ENCODE results near the gene DYNC1I2.
"Not testable (repeated sequence)": the region's sequence is repeated elsewhere in the genome, so short reads cannot be mapped to it uniquely, and the experiment has no call there.

GRCh38 chr2:171761176-171761575 is 73.9 kb downstream of the DYNC1I2 start:
- TF ChIP-seq ZNF311 (tag by site-specific recombination; IDR thresholded peaks at IDR 0.05; ENCODE audit: borderline replicate concordance); ZSCAN16 (tag by site-specific recombination; IDR thresholded peaks at IDR 0.05); CTCF (tag by site-specific recombination; IDR thresholded peaks at IDR 0.05); TSHZ1 (tag by site-specific recombination; IDR thresholded peaks at IDR 0.05; ENCODE audit: borderline replicate concordance); ZNF350 (tag by site-specific recombination; IDR thresholded peaks at IDR 0.05); KLF10 (tag by site-specific recombination; IDR thresholded peaks at IDR 0.05); TRIM28 (IDR thresholded peaks at IDR 0.05; ENCODE audit: borderline replicate concordance, low read length); TCF7L2 (IDR thresholded peaks at IDR 0.05; ENCODE audit: borderline replicate concordance, low read depth, low read length): not testable (repeated sequence)
- TF ChIP-seq, protein P1, sequence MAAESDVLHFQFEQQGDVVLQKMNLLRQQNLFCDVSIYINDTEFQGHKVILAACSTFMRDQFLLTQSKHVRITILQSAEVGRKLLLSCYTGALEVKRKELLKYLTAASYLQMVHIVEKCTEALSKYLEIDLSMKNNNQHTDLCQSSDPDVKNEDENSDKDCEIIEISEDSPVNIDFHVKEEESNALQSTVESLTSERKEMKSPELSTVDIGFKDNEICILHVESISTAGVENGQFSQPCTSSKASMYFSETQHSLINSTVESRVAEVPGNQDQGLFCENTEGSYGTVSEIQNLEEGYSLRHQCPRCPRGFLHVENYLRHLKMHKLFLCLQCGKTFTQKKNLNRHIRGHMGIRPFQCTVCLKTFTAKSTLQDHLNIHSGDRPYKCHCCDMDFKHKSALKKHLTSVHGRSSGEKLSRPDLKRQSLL (tag by site-specific recombination; IDR thresholded peaks at IDR 0.05) = not testable (repeated sequence)
- TF ChIP-seq, protein P2, sequence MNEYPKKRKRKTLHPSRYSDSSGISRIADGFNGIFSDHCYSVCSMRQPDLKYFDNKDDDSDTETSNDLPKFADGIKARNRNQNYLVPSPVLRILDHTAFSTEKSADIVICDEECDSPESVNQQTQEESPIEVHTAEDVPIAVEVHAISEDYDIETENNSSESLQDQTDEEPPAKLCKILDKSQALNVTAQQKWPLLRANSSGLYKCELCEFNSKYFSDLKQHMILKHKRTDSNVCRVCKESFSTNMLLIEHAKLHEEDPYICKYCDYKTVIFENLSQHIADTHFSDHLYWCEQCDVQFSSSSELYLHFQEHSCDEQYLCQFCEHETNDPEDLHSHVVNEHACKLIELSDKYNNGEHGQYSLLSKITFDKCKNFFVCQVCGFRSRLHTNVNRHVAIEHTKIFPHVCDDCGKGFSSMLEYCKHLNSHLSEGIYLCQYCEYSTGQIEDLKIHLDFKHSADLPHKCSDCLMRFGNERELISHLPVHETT (tag by site-specific recombination; IDR thresholded peaks at IDR 0.05) = not testable (repeated sequence)
- TF ChIP-seq, protein P3, sequence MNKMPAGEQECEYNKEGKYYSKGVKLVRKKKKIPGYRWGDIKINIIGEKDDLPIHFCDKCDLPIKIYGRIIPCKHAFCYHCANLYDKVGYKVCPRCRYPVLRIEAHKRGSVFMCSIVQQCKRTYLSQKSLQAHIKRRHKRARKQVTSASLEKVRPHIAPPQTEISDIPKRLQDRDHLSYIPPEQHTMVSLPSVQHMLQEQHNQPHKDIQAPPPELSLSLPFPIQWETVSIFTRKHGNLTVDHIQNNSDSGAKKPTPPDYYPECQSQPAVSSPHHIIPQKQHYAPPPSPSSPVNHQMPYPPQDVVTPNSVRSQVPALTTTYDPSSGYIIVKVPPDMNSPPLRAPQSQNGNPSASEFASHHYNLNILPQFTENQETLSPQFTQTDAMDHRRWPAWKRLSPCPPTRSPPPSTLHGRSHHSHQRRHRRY (tag by site-specific recombination; IDR thresholded peaks at IDR 0.05) = not testable (repeated sequence)
- TF ChIP-seq, protein P4, sequence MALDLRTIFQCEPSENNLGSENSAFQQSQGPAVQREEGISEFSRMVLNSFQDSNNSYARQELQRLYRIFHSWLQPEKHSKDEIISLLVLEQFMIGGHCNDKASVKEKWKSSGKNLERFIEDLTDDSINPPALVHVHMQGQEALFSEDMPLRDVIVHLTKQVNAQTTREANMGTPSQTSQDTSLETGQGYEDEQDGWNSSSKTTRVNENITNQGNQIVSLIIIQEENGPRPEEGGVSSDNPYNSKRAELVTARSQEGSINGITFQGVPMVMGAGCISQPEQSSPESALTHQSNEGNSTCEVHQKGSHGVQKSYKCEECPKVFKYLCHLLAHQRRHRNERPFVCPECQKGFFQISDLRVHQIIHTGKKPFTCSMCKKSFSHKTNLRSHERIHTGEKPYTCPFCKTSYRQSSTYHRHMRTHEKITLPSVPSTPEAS (tag by site-specific recombination; IDR thresholded peaks at IDR 0.05) = not testable (repeated sequence)

All from HEK293 (cell line).